GM19351 (cell line): ENCODE data around the gene MYO16.

Experiments used
- ATAC-seq: cut with Tn5 transposase; IDR thresholded peaks from one replicate; pipeline ENCODE4 v1.9.1; 2021; ENCODE audit warnings: mild to moderate bottlenecking, moderate library complexity; ENCODE audit not compliant: unreplicated experiment

Gene MYO16

GRCh38 chr13:109144693-109145437 is 515.5 kb downstream of the MYO16 start:
- ATAC-seq = peak; percentile 16

DNA sequence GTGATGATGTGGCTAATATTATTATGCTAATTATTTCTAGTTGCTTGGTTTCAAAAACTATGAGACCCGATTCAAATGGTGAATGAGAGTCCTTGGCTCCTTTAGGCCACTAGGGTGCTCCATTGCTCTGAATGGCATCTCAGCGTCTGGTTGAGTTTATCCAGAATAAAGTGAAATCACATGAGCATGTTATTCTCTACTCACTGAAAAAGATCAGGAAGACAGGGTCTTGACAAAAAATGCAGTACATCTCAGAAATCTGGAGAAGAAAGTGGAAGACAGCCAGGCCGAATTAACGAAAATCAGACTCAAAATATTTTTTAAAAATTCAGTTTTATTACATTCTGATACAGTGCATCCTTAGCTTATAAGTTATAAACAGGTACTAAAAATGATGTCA is 516.2 kb downstream of the MYO16 start:
- peak; percentile 94 for ATAC-seq

DNA sequence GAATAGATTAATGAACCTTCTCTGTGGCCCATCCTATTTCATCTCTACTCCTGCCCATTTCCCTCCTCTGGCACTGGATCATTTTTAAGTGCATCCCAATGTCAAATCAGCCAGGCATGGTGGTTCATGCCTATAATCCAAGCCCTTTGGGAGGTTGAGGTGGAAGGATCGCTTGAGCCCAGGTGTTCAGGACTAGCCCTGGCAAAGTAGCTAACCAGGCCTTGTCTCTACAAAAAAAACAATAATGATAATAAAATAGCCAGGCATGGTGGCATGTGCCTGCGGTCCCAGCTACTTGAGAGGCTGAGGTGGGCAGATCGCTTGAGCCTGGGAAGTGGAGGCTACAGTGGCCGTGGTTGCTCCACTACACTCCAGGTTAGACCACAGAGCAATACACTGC is 517.0 kb downstream of the MYO16 start:
- ATAC-seq = no peak

GRCh38 chr13:109146912-109147647 is 517.7 kb downstream of the MYO16 start:
- ATAC-seq = no peak

- no peak for ATAC-seq
These were observed 518.8 kb downstream of the MYO16 start for GRCh38 chr13:109148243-109148642.

GRCh38 chr13:109150696-109151095 is 521.3 kb downstream of the MYO16 start:
- ATAC-seq = no peak

DNA sequence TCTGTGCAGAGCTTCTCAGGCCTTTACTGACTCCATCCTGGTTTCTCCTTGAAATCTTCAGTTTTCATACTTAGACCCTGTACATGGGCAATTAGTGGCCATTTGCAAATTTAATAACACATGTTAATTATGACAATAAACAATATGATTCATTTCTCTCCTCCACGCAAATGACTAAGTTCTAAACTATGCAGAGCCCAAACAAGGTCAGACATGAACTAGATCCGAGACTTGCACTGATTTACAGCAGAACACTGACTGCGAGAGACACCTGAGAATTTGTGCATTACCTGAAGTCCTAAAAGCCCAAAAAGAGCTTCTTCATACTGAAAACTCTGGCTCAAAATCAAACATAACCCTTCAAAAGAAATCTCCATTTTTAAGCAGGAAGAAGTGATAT is 521.8 kb downstream of the MYO16 start:
- ATAC-seq = no peak

DNA sequence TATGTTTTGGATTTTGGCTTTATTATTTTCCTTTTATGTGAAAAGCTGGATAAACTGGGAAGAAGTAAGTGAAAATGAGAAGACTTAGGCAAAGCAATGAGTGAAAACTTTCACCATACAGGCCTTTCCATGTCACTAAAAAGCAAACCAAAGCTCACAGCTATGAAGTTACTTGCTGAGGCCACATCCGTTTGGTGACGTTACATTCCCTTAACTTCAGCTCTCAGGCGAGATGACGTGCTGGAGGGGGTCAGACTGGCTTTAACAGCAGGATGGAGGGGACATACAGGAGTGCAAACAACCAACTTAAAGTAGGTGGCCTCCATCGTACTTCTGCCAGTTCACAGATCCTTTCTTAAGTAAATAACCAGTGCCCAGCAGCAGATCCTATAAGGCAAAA is 522.3 kb downstream of the MYO16 start:
- no peak for ATAC-seq

DNA sequence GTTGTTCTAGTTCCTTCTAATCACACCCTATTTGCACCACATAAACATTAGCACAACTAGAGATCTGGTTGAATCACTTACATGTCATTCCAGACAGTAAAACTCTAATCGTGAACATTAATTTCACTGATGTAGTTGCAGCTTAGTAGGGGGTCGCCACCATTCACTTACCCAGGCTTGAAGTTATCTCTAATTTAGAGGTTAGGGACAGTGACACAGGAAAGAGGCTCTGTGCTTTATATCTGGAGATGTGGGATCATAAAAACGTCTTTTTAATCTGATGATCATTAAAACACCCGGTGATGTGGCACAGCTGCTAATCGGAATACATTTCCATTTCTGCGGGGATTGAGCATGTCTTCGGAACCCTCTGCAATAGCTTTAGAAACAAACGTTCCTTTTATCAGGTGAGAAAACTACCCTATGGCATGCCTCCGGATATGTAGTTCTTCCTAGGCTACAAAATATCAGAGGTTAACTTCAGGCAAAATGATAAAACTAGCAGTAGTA is 523.0 kb downstream of the MYO16 start:
- no peak for ATAC-seq

DNA sequence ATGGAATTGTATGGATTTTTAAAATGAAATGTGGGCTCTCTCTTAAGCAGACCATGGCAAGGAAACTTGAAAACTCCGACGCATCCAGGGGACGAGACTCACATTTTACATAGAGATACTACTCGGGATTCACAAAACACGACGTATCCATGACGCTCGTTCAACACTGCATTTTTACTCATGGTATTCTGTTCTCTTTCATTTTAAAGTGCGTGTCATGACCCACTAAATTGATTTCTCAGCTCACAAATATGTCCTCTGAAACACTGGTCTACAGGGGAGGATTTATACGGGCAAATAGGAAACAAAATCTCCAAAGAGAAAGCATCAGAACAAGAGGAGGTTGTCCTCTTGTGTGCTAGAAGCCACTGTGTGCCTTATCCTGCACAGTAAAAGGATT is 523.5 kb downstream of the MYO16 start:
- ATAC-seq = no peak

GRCh38 chr13:109154146-109154545 is 524.7 kb downstream of the MYO16 start:
- ATAC-seq = no peak

DNA sequence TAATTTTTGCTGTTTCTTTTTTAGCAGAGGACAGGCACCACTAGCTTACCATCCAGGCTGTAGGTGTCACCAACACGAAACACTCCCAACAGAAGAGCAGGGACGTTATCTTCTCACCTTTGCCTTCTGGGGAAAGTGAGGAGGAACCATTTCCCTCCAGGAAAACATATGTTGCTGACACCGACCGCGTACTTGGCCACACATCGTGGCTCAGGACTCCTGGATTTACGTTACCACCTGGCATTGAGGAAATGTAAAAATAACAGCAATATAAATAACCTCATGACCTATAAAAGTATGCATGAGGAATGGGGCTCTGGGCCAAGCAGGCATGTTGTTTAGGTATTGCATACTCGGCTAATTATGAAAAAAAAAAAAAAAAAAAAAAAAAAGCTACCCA is 525.1 kb downstream of the MYO16 start:
- ATAC-seq = no peak

- no peak for ATAC-seq
These were observed 525.8 kb downstream of the MYO16 start for GRCh38 chr13:109154966-109155761.

GRCh38 chr13:109156181-109156935 is 526.9 kb downstream of the MYO16 start:
- ATAC-seq = no peak

DNA sequence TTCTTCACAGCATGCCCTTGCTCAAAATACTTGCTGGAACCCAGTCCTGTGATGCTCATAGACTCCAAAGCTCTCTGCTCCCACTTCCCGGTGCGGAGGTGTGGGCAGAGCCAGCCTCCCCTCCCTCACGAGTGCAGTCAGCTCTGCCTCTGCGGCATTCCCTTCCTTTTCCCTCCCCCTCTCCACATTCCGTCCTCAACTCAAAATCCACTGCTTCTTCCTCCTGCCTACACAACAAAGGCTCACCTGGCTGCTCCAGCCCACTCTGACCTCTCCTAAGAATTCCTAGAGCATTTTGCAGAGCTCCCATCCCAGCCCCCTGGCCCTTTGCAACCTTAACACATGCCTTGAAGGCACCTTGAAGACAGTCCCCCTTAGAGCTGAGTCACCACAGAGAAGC is 527.9 kb downstream of the MYO16 start:
- no peak for ATAC-seq

GRCh38 chr13:109158383-109158782 is 529.0 kb downstream of the MYO16 start:
- no peak for ATAC-seq

- no peak for ATAC-seq
These were observed 530.4 kb downstream of the MYO16 start for GRCh38 chr13:109159650-109160309.

GRCh38 chr13:109160357-109160756 is 530.9 kb downstream of the MYO16 start:
- no peak for ATAC-seq

- ATAC-seq = peak; percentile 27
These were observed 531.7 kb downstream of the MYO16 start for GRCh38 chr13:109160887-109161669.
